Keratinocyte (primary cell): ENCODE results near the gene CATSPER4.

Experiments
- CTCF ChIP-seq, 3 experiments: IDR thresholded peaks in 1 of 3; conservative IDR thresholded peaks in 1 of 3; optimal IDR thresholded peaks in 1 of 3; 2 replicates in 2 of 3; 3 replicates in 1 of 3; pipeline versions ENCODE3 to v1.5.1; 2011; ENCODE audit warnings: low read length in 3 of 3, mild to moderate bottlenecking in 3 of 3, moderate library complexity in 2 of 3, control low read depth in 1 of 3, inconsistent platforms in 1 of 3; ENCODE audit not compliant: insufficient read depth in 2 of 3; ENCODE audit errors: extremely low read depth in 1 of 3
- EZH2 ChIP-seq: IDR thresholded peaks from one replicate; pipeline ENCODE4 v1.6.1; 2012; ENCODE audit warnings: inconsistent platforms, mild to moderate bottlenecking, low read length, moderate library complexity

GRCh38 chr1:26184086-26184485 is 6.3 kb upstream of the CATSPER4 start:
- TF ChIP-seq CTCF (optimal IDR thresholded peaks at IDR 0.05 in 1 of 3, IDR thresholded peaks at IDR 0.05 in 1 of 3, conservative IDR thresholded peaks at IDR 0.05 in 1 of 3; ENCODE audit: extremely low read depth in 1 of 3, insufficient read depth in 2 of 3, low read length in 3 of 3) (no peak), EZH2 (no peak)
